HT1080 (cell line): Measurements from ENCODE around the gene PLEKHA8. TPM values are rescaled to one million over a fixed set of nuclear protein-coding genes. Genes with fewer than 3 reads are reported as not detected.

ENCODE experiments used
- DNase-seq: peaks from one replicate; pipeline ENCODE4 v3.0.0-alpha.2; 2015; ENCODE audit warnings: low read depth
- total RNA-seq: library from RNA; depleted of rRNA; stranded (reverse); fragments of >200 nt; shearing (Covaris generic); gene quantifications from 2 replicates; pipeline ENCODE4 v1.2.3, GENCODE V29; 2014

Gene PLEKHA8
- total RNA-seq, 1 experiment from 2014 or later: 8.5 TPM

DNA sequence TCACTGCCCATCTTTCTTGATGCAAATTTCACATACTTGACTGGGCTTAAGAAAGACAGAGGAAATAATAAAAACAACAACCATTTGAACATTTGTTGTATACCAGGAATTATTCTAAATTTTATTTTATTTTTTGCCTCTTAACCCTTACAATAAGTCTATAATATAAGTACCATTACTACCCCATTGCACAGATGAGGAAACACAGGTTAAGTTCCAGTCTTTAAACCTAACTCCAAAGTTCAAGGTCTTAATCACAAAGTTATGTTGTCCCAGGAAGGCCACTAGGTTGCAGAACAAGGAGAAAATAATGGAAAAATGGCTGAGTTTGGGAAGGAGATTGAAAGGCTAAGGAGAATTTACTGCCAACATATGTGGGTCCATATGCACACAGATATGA lies 5.2 kb upstream of the PLEKHA8 start:
- DNase-seq: no peak

- no peak for DNase-seq
Measured at GRCh38 chr7:30023524-30023923, 4.7 kb upstream of the PLEKHA8 start.

GRCh38 chr7:30026229-30027064 lies 1.8 kb upstream of the PLEKHA8 start, which contains the start of gene FKBP14:
Gene FKBP14 (minus strand): TSS chr7:30026702. CDS start chr7:30026508, 194 bp downstream.
- DNase-seq: peak; percentile 98

GRCh38 chr7:30027065-30027456 lies 1.2 kb upstream of the PLEKHA8 start:
- no peak for DNase-seq

DNA sequence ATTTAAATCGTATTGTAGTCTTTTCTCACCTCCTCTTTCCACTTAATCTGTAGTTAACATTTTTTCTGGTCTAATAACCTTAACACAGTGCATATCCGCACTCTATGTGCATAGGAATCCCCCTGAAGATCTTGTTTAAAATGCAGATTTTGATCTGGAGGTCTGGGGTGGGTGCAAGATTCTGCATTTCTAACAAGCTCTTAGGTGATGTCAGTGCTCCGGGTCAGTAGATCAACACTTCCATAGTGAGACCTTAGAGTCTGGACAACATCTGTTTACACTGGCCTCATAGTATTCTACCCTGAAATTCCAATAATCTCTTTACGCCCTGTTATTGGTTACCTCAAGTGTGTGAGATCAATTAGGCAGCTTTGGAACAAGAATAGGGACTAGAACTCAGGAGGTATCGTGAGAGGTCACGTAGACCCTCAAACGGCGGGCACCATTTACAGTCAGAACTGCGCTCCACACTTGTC lies 434 bp upstream of the PLEKHA8 start:
- no peak for DNase-seq

DNA sequence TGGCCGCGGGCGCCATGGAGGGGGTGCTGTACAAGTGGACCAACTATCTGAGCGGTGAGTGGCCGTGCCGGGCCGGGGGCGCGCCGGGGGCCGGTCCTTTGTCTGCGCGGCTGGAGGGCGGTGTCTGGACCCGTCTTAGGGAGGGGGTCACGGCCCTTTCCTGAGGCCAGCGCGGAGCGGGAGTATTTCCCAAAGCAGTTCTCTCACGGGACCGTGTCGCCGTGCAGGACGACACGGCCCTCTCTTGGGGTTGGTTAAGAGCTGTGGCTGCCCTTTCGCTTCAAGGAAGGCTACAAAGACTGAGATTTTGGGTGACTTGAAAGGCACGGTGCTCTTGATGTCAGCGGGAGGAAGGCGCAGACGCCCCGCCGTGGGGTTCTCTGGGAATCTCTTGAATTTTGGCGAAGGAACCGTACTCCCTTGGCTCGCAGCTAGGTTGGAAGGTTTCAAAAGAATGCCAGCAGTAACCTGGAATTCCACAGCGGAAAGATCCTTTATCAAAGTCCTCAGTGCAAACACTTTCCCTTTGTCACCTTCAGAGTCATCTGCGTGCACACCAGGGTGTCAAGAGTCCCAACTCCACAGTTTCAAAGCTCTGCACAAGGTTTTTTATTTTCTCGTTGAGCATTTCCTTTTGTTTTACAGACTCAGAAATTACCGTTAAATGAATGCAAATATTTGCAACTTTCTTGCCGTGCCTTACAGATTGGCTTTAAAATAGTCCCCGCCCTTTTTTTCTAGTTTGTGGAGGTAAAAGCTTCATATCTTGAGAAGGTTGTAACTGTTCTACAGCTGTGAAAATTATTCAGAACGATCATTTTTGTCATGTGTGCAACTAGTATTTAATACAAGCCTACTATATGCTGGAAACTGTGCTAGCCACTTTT lies 780 bp downstream of the PLEKHA8 start:
- DNase-seq: peak; percentile 24

DNA sequence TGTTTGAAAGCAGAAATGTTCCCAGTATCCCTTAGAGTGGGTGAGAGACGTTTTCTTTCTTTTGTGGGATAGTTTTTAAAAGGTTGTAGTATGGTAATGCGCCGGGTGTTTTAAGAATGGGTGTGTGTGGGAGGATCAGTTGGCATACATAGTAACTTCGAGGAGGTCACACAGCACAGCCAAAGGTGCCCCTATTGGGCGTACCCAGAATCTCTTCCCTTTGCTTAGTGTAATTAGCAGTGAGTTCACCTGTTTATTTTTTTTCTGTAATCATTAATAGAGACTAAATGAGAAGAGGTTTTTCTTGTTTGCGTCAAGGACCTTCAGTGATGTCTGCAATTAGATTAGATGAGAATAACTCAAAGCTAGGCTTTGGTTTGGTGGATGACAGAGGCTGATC lies 1.5 kb downstream of the PLEKHA8 start:
- peak; percentile 3 for DNase-seq

- no peak for DNase-seq
Measured at GRCh38 chr7:30032310-30033125, 4.3 kb downstream of the PLEKHA8 start.

- no peak for DNase-seq
Measured at GRCh38 chr7:30034501-30034900, 6.3 kb downstream of the PLEKHA8 start.

DNA sequence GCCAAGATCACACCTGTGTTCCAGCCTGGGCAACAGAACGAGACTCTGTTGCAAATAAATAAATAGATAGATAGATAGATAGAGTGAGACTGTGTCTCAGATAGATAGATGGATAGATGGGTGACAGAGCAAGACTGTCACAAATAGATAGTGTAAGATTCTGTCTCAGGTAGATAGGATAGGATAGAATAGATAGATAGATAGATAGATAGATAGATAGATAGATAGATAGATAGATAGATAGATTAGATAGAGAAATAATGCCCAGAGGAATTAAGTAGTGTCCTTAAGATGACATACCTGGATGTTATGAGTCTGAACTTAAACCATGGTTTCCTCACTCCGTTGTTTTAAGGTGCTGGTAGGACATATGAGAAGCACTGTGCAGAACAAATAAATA lies 8.0 kb downstream of the PLEKHA8 start:
- no peak for DNase-seq

DNA sequence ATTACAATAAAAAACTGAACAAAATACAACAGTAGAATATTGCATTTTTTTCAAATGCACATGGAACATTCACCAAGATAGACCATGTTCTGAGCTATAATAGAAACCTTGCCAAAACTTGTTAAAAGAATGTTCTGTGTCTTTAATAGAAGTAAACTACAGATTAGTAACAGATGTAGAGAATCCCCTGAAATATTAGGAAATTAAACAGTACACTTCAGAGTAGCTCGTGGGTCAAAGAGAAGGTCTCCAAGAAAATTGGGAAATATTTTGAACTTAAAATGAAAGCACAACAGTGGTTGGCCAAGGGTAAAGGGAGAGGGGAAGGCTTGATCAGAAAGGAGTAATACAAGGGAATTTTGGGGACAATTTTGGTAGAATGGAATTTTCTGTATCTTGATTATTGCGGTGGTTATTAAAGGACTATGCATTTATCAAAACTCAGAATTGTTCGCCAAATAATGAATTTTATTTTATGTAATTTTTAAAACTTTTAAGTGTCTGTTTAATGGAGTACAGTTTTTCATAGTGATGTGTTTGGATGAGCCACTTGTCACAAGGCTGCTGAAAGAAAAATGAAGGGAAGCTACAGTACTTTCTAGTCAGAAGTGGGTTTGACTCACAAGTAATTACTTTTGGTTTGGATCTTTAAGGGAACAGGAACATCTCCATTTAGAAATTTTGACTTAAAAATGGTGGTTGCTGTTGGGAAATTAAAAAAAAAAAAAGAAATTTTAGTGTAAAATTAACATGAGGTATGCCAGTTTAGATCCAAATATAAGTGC lies 10.2 kb downstream of the PLEKHA8 start:
- DNase-seq: no peak

GRCh38 chr7:30040938-30041337 lies 12.7 kb downstream of the PLEKHA8 start:
- DNase-seq: no peak

DNA sequence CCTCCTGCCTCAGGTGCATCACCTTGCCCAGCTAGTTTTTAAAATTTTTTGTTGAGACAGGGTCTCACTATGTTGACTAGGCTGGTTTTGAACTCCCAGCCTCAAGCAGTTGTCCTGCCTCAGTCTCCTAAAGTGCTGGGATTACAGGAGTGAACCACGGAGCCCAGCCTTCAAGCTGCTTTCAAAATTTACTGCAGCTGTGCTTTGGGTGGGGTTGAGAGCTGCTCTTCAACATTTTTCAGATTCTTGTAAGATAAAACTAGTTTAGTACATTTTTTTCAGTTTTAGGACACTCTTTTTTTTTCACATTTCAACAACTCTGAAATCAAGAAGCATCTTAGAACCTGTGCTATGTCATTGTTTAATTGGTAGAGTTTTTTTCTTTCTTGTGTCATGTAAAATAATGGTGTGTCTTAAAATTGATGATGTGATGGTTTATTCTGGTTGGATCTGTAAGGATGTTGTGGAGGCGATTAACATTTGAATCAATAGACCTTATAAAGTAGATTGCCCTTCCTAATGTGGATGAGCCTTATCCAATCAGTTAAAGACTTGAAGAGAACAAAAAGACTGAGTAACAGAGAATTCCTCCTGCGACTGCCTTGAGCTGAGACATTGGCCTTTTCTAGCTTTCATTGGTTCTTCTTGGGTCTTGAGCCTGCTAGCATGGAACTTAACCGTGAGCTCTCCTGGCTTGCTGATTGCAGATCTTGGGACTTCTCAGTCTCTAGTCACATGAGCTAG lies 13.5 kb downstream of the PLEKHA8 start:
- no peak for DNase-seq

DNA sequence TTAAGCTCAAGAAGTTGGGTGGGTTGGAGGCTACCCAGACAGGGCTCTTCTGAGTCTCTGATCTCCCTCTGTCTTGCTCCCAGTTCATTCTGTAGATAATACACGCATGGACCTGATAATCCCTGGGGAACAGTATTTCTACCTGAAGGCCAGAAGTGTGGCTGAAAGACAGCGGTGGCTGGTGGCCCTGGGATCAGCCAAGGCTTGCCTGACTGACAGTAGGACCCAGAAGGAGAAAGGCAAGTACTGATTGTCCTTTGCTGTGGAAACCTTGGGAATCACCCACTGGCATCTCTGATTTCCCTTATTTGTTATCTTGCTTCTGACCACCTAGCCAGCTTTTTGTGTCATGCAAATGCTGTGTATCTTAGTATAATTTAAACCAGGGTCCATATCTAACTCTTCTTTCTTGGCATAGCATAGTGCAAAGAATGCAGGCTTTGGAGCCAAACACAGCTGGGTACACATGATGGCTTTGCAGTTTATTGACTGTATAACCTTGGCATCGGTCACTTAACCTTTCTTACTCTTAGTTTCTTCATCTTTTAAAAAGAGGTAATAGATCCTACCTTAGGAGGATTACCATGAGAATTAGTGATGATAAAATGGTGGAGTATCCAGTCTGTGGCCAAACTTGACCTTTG lies 18.0 kb downstream of the PLEKHA8 start:
- DNase-seq: no peak

DNA sequence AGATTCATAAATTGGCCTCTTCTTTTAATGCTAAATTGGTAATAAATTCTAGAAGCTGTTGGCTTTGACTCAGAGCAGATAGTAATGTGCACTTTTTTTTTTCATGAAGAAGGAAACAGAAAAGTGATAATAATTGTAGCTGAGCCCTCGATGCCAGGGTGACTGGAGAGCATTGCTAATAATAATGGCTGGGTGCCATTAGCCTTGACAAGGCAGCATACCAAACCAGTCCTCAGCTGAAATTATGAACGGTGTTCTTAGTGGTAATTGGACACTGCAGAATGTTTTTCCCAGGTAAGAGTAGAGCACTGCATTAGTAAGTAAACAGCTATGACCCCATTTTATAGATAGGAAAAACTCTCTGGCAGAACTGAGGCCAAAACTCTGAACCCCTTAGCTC lies 18.9 kb downstream of the PLEKHA8 start:
- DNase-seq: no peak

DNA sequence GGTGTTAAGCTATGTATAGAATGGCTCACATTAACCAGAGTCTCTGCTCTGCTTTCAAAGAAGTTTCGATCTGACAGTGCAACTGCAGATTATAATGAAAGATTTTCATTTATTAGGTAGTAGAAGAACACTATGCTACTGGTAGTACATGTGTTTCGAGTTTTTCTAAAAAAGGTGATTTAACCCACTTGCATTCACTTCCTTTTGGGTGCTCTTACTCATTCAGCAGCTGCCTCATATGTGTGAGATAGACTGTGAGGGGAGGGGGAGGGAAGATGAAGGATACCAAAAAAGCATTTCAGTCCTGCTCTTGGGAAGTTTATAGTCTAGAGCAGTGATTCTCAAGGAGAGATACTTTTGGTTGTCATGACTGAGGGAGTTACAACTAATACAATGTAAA lies 20.4 kb downstream of the PLEKHA8 start:
- DNase-seq: no peak

DNA sequence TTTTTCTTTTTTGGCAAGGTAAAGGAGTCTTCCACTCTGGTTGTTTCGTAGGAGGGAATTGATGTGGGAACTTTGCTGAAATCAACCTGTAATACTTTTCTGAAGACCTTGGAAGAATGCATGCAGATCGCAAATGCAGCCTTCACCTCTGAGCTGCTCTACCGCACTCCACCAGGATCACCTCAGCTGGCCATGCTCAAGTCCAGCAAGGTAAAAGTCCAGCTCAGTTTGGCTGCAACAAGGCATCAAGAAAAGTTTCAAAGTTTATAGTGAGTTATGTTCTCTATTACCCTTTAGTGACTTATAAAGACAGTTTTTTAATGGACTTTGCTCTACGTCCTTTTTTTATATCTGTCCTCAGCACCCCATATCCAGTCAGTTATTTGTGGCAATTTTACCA lies 21.0 kb downstream of the PLEKHA8 start:
- no peak for DNase-seq

- DNase-seq: no peak
Measured at GRCh38 chr7:30053068-30053467, 24.9 kb downstream of the PLEKHA8 start.

DNA sequence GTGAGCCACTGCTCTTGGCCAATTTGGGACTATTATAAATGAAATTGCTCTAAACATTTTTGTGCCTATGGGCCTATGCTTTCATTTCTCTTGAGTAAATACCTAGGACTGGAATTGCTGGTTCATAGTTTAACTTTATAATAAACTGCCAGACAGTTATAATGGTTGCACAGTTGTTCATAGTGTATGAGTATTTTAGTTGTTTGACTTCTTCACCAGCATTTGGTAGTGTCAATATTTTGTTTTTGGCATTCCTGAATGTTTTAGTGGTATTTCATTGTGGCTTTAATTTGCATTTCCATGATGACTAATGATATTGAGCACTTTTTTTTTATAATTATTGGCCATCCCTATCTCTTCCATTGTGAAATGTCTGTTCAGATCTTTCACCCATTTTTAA lies 29.5 kb downstream of the PLEKHA8 start:
- DNase-seq: no peak
